ENCODE results near the gene FOXRED2. TPM values are rescaled to one million over a fixed set of nuclear protein-coding genes. Genes with fewer than 3 reads are reported as not detected.

The FOXRED2 gene
- 10 to 100 TPM; 19.0 to 20.3 TPM for total RNA-seq

DNA sequence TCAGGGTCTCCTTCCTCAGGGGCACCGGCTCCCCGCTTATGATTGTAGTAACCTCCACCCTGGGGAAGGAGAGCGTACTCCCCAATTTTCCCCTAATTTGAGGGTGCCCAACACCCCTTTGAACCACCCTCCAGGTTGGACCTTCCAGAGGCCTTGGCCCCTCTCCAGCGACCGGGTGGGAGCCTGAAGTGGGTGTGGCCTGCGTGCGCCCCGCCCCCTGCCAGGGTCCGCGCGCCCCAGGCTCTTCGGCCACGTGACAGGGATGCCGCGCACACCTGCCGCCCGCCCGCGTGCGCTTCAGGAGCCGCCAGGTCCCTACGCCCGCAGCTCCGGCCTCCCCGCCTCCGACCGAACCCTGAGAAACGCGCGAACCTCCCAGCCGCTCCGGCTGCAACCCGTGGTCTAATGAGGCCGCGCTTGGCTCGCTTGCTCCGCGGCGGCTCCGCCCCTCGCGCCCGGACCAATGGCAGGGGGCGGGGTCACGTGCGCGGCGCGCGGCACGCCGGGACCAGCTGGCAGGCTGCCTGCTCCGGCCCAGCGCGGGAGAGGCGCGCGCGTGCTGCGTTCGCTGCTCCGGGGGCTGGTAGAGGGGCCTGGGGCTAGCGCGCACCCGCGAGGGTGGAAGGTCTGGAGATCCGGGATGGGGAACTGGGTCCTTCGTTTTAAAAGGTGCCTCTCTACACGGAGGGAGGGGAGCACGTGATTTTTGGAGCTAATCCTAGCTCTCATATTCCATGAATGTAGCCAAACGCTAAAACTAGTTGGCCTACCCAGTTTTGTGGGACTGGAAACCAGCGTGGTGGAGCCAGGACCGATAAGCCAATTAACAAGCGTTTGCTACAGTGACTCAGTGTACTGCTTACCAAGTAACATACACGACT is at the start of gene FOXRED2:
FOXRED2 (minus strand) TSS at position 404 of the 881 bp plus-strand sequence. CDS start 618 bp downstream, outside the sequence.
- ATAC-seq (peak; percentile 96), DNase-seq (peak; percentile 93)
- ChIA-PET POLR2A (interaction anchor here (0.7 to 1.5 kb wide), 7 partner anchors 10 to 38 kb away, joined by 3 to 13 read pairs (median 4); partner anchors contain the start of genes EIF3D and TXN2), CTCF (interaction anchor here (0.8 to 2.5 kb wide), 5 partner anchors 20 to 269 kb away, joined by 3 to 9 read pairs (median 3); partner anchors contain the start of gene IFT27)
- no peaks in the 10 kb centered on the region for H3K9me3 Mint-ChIP-seq (ENCODE audit: insufficient read depth)
- H3K4me1 Mint-ChIP-seq (ENCODE audit: low read depth): peaks cover 20% of the 10 kb centered on the region
- H3K4me3 Mint-ChIP-seq: peak within 1 kb of the TSS; percentile 66
- peaks cover 30% of the 10 kb centered on the region for H3K36me3 Mint-ChIP-seq (ENCODE audit: low read depth)
- H3K27me3 Mint-ChIP-seq (ENCODE audit: low read depth): no peaks in the 10 kb centered on the region
- peak within 1 kb of the TSS; percentile 72 for H3K27ac Mint-ChIP-seq

DNA sequence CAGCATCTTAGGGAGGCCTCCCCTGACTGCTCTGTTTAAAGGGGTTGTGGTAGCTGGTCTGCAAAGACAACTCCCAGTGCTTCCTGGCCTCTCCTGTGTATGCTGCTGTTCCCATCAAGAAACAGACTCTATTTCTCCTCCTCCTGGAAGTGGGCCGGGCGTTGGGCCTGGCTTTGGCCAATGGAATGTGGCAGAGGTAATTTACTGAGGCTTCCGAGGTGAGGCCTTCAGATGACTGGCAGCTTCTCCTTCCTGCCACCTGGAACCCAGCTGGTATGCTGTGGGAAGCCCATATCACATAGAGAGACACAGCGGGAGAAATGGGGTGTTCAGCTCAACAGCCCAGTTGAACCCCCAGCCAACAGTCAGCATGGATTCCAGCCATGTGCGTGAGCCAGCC is 47.3 kb upstream of the FOXRED2 start:
- ChIA-PET CTCF (no interaction called here), POLR2A (interaction anchor here (0.5 kb wide), 1 partner anchor 143 kb away, joined by 3 read pairs; no protein-coding TSS in a partner anchor)
- Mint-ChIP-seq H3K27ac (no peak overlapping the region), H3K9me3 (ENCODE audit: insufficient read depth) (no peaks in the 10 kb centered on the region), H3K4me3 (no peak overlapping the region), H3K27me3 (ENCODE audit: low read depth) (peaks cover 18% of the 10 kb centered on the region), H3K36me3 (ENCODE audit: low read depth) (no peaks in the 10 kb centered on the region), H3K4me1 (ENCODE audit: low read depth) (peaks cover 4% of the 10 kb centered on the region)
- DNase-seq (no peak), ATAC-seq (no peak)

- ChIA-PET POLR2A (no interaction called here), CTCF (interaction anchor here (1.2 kb wide), 1 partner anchor 224 kb away, joined by 4 read pairs; the partner anchor contains the start of gene IFT27)
- Mint-ChIP-seq H3K4me1 (ENCODE audit: low read depth) (peaks cover 12% of the 10 kb centered on the region), H3K4me3 (no peak overlapping the region), H3K27ac (no peak overlapping the region), H3K36me3 (ENCODE audit: low read depth) (no peaks in the 10 kb centered on the region), H3K9me3 (ENCODE audit: insufficient read depth) (no peaks in the 10 kb centered on the region), H3K27me3 (ENCODE audit: low read depth) (peaks cover 17% of the 10 kb centered on the region)
- ATAC-seq: no peak
- DNase-seq: no peak
Measured at GRCh38 chr22:36552289-36552688, 45.4 kb upstream of the FOXRED2 start.

GRCh38 chr22:36550701-36551495 is 44.1 kb upstream of the FOXRED2 start:
- ChIA-PET CTCF (no interaction called here), POLR2A (no interaction called here)
- Mint-ChIP-seq H3K4me3 (no peak overlapping the region), H3K9me3 (ENCODE audit: insufficient read depth) (no peaks in the 10 kb centered on the region), H3K27ac (no peak overlapping the region), H3K36me3 (ENCODE audit: low read depth) (no peaks in the 10 kb centered on the region), H3K4me1 (ENCODE audit: low read depth) (peaks cover 15% of the 10 kb centered on the region), H3K27me3 (ENCODE audit: low read depth) (peaks cover 18% of the 10 kb centered on the region)
- ATAC-seq: no peak
- no peak for DNase-seq

DNA sequence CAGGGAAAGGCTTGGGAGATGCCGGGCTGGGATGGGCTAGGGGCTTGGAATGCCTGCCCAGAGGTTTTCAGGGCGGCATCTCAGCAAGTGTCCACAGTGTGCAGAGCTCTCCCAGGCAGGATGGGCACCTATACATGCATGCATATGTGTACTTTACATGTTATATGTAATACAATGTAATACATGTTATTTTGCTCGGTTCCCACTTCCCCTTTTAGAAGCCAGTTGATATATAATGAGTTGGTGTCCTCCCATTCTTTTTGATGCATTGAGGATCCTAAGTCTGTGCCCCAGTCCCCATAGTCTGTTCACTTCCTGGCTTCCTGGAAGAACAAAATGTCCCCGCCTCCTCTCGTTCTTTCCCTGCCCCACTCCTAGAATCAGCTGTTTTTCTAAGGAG is 42.2 kb upstream of the FOXRED2 start:
- H3K27me3 Mint-ChIP-seq (ENCODE audit: low read depth): peaks cover 18% of the 10 kb centered on the region
- H3K9me3 Mint-ChIP-seq (ENCODE audit: insufficient read depth): no peaks in the 10 kb centered on the region
- no peak for ATAC-seq
- CTCF ChIA-PET: no interaction called here
- peaks cover 23% of the 10 kb centered on the region for H3K4me1 Mint-ChIP-seq (ENCODE audit: low read depth)
- POLR2A ChIA-PET: no interaction called here
- no peak overlapping the region for H3K4me3 Mint-ChIP-seq
- no peaks in the 10 kb centered on the region for H3K36me3 Mint-ChIP-seq (ENCODE audit: low read depth)
- H3K27ac Mint-ChIP-seq: peak overlapping the region; percentile 68
- DNase-seq: no peak

- no peak overlapping the region for H3K27ac Mint-ChIP-seq
- no peaks in the 10 kb centered on the region for H3K9me3 Mint-ChIP-seq (ENCODE audit: insufficient read depth)
- H3K4me1 Mint-ChIP-seq (ENCODE audit: low read depth): peaks cover 26% of the 10 kb centered on the region
- ChIA-PET CTCF (no interaction called here), POLR2A (no interaction called here)
- no peak for ATAC-seq
- H3K27me3 Mint-ChIP-seq (ENCODE audit: low read depth): peaks cover 18% of the 10 kb centered on the region
- DNase-seq: no peak
- no peaks in the 10 kb centered on the region for H3K36me3 Mint-ChIP-seq (ENCODE audit: low read depth)
- no peak overlapping the region for H3K4me3 Mint-ChIP-seq
Measured at GRCh38 chr22:36548606-36549005, 41.8 kb upstream of the FOXRED2 start.

DNA sequence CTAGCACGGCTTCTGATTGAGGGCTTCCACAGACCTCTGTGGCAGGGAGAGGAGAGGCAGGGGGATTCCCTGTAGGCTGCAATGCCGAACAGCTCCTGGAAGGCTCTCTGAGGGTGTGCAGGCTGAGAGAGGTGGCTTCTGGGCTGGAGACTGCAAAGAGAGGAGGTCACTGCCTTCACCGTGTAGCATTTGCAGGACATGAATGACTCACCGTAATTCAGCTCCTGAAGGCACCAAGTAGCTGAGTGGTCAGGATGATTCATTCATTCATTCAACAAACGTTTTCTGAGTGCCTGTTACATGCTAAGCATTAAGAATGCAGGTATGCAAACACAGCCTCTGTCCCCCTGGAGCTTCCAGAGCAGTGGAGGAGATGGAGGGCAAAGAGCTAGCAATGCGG is 40.1 kb upstream of the FOXRED2 start:
- no peaks in the 10 kb centered on the region for H3K9me3 Mint-ChIP-seq (ENCODE audit: insufficient read depth)
- ATAC-seq (no peak), DNase-seq (no peak)
- peaks cover 15% of the 10 kb centered on the region for H3K27me3 Mint-ChIP-seq (ENCODE audit: low read depth)
- H3K27ac Mint-ChIP-seq: no peak overlapping the region
- ChIA-PET POLR2A (no interaction called here), CTCF (interaction anchor here (0.9 to 1.2 kb wide), 4 partner anchors 20 to 309 kb away, joined by 3 read pairs; no protein-coding TSS in a partner anchor)
- H3K36me3 Mint-ChIP-seq (ENCODE audit: low read depth): no peaks in the 10 kb centered on the region
- H3K4me1 Mint-ChIP-seq (ENCODE audit: low read depth): peaks cover 31% of the 10 kb centered on the region
- H3K4me3 Mint-ChIP-seq: no peak overlapping the region

GRCh38 chr22:36546092-36546804 is 39.4 kb upstream of the FOXRED2 start:
- POLR2A ChIA-PET: no interaction called here
- H3K9me3 Mint-ChIP-seq (ENCODE audit: insufficient read depth): no peaks in the 10 kb centered on the region
- H3K4me1 Mint-ChIP-seq (ENCODE audit: low read depth): peaks cover 36% of the 10 kb centered on the region
- no peak overlapping the region for H3K27ac Mint-ChIP-seq
- CTCF ChIA-PET: interaction anchor here (1.1 to 2.3 kb wide), 3 partner anchors 236 to 310 kb away, joined by 3 to 5 read pairs (median 3); no protein-coding TSS in a partner anchor
- no peaks in the 10 kb centered on the region for H3K36me3 Mint-ChIP-seq (ENCODE audit: low read depth)
- ATAC-seq (no peak), DNase-seq (peak; percentile 50)
- peaks cover 9% of the 10 kb centered on the region for H3K27me3 Mint-ChIP-seq (ENCODE audit: low read depth)
- H3K4me3 Mint-ChIP-seq: no peak overlapping the region

- DNase-seq: no peak
- Mint-ChIP-seq H3K27ac (peak overlapping the region; percentile 13), H3K36me3 (ENCODE audit: low read depth) (no peaks in the 10 kb centered on the region), H3K4me1 (ENCODE audit: low read depth) (peaks cover 37% of the 10 kb centered on the region), H3K9me3 (ENCODE audit: insufficient read depth) (no peaks in the 10 kb centered on the region), H3K27me3 (ENCODE audit: low read depth) (peaks cover 3% of the 10 kb centered on the region), H3K4me3 (no peak overlapping the region)
- ATAC-seq: no peak
- ChIA-PET CTCF (interaction anchor here (1.0 to 2.3 kb wide), 3 partner anchors 229 to 238 kb away, joined by 3 to 5 read pairs (median 4); no protein-coding TSS in a partner anchor), POLR2A (interaction anchor here (1.5 kb wide), 1 partner anchor 37 kb away, joined by 3 read pairs; the partner anchor contains the start of gene FOXRED2)
Measured at GRCh38 chr22:36544107-36544620, 37.3 kb upstream of the FOXRED2 start.

DNA sequence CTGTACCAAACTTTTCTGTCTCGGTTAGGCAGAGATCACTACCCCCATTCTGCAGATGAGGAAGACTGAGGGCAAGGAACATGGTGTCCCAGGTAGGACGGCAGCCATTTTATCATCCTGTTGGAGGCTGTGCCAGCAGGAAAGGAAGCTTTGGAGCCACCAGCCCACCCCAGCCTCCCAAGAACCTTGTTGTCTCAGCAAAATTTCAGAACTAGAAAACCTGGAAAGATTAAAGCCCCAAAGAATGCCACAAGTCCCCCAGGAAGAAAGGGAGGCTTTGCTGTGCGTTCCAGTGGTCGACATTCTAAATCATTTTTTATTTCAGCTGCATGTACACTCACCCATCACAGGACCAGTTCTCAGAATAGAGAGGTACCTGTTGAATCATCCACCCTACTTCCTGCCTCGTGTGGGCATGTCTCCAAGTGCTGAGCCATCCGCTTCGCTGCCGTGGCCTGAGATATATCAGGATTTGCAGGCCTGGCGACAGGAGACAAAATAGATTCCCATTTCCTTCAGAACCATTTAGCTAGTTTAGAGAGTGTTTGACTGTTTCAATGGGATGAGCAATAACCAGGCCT is 35.1 kb upstream of the FOXRED2 start:
- peak overlapping the region; percentile 18 for H3K4me3 Mint-ChIP-seq
- peak; percentile 45 for DNase-seq
- no peaks in the 10 kb centered on the region for H3K36me3 Mint-ChIP-seq (ENCODE audit: low read depth)
- ATAC-seq: peak; percentile 71
- no peaks in the 10 kb centered on the region for H3K27me3 Mint-ChIP-seq (ENCODE audit: low read depth)
- POLR2A ChIA-PET: interaction anchor here (1.2 kb wide), 1 partner anchor 13 kb away, joined by 5 read pairs; the partner anchor contains the start of gene EIF3D
- CTCF ChIA-PET: interaction anchor here (1.0 to 1.1 kb wide), 2 partner anchors 12 to 31 kb away, joined by 3 to 6 read pairs; partner anchors contain the start of gene EIF3D
- no peaks in the 10 kb centered on the region for H3K9me3 Mint-ChIP-seq (ENCODE audit: insufficient read depth)
- peaks cover 29% of the 10 kb centered on the region for H3K4me1 Mint-ChIP-seq (ENCODE audit: low read depth)
- peak overlapping the region; percentile 83 for H3K27ac Mint-ChIP-seq
